ENCODE data around the gene CYFIP1. TPM values are rescaled to one million over a fixed set of nuclear protein-coding genes. Genes with fewer than 3 reads are reported as not detected.

Gene CYFIP1
- total and polyA plus RNA-seq, 9 of the 15 experiments (the other 6 are each of a cell fraction or from before 2014, with no cell fraction given): 3.8 to 59.8 (median 28.3) TPM

DNA sequence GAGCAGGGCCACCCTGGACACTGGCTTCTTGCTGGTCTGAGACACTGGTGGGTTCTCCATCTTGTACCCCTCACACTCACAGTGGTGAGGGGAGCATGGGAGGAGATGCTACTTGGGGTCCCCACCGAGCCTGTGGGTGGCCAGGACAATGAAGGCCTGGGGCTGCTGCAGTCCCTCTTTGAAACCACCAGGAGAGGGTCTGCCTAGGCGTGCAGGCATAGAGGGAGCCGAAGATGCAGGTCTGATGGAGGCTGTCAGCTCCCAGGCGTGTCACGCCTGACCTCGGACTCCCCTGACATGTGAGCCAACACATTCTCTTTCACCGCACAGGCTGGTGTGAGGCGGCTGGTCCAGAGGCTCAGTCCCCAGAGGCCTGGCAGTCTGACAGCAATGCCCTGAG is 102.6 kb downstream of the CYFIP1 start (continued):
- no peak for TF ChIP-seq ZBTB40 (IDR thresholded peaks at IDR 0.05)
- no peak for TF ChIP-seq ZBTB40 (CRISPR knock-in tag; IDR thresholded peaks at IDR 0.05)
- TF ChIP-seq, protein P1, sequence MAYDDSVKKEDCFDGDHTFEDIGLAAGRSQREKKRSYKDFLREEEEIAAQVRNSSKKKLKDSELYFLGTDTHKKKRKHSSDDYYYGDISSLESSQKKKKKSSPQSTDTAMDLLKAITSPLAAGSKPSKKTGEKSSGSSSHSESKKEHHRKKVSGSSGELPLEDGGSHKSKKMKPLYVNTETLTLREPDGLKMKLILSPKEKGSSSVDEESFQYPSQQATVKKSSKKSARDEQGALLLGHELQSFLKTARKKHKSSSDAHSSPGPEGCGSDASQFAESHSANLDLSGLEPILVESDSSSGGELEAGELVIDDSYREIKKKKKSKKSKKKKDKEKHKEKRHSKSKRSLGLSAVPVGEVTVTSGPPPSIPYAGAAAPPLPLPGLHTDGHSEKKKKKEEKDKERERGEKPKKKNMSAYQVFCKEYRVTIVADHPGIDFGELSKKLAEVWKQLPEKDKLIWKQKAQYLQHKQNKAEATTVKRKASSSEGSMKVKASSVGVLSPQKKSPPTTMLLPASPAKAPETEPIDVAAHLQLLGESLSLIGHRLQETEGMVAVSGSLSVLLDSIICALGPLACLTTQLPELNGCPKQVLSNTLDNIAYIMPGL (CRISPR knock-in tag; IDR thresholded peaks at IDR 0.05): no peak

Measured in K562 (cell line).